DMS114 treated with DMSO at 0.1 percent for 48 hours (cell line): ENCODE results near the gene RBP3.

Source experiments
- DNase-seq: peaks from one replicate; lab custom pipeline; 2025; ENCODE audit not compliant: unreplicated experiment; lab: John Stamatoyannopoulos, UW

Gene RBP3

DNA sequence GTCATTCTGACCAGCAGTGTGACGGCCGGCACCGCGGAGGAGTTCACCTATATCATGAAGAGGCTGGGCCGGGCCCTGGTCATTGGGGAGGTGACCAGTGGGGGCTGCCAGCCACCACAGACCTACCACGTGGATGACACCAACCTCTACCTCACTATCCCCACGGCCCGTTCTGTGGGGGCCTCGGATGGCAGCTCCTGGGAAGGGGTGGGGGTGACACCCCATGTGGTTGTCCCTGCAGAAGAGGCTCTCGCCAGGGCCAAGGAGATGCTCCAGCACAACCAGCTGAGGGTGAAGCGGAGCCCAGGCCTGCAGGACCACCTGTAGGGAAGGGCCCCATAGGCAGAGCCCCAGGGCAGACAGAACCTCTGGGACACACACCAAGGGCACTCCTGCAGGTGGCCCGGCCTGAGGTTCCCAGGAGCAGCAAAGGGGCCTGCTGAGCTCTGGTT lies 9.0 kb downstream of the RBP3 start:
- no peak for DNase-seq

- DNase-seq: no peak
Measured at GRCh38 chr10:47357911-47358310, 9.7 kb downstream of the RBP3 start.

DNA sequence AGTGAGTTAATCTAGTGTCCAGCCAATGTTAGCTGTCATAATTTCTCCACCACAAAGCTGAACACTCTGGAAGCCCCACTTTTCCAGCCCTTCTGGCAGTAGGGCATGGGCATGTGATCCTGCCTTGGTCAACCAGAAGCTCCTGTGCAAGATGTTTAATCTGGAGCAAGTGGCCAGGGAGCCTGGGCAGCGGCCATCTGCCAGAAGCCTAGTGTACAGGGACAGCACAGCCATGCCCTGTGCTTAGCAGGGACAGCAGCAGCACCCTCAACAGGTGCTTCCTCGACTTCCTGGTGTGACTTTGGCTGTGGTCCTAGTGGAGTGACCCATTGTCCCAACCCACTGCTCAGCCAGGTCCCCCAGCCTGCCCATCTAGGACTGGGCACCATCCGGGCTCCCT lies 10.3 kb downstream of the RBP3 start:
- no peak for DNase-seq

- DNase-seq: no peak
Measured at GRCh38 chr10:47359101-47359500, 10.9 kb downstream of the RBP3 start.

- DNase-seq: no peak
Measured at GRCh38 chr10:47359626-47360418, 11.7 kb downstream of the RBP3 start.

GRCh38 chr10:47360419-47361040 lies 12.4 kb downstream of the RBP3 start:
- no peak for DNase-seq

GRCh38 chr10:47361293-47361692 lies 13.1 kb downstream of the RBP3 start:
- no peak for DNase-seq

DNA sequence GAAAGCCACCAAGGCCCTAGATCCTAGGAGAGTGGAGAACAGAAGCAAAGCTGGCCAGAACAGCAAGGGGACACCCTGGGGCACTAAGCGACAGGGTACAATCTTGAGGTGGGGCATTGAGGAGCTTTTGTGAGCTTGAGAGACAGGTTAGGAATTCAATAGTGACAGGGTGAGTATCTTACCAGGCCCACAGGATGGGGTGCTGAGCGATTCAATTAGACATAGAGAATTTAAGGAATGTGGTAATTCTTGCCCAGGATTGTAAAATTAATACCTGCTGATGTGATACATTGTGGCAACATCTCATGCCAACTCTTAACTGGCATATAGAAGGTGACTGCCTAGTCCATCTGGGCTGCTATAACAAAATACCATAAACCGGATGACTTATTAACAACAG lies 14.0 kb downstream of the RBP3 start:
- DNase-seq: no peak

DNA sequence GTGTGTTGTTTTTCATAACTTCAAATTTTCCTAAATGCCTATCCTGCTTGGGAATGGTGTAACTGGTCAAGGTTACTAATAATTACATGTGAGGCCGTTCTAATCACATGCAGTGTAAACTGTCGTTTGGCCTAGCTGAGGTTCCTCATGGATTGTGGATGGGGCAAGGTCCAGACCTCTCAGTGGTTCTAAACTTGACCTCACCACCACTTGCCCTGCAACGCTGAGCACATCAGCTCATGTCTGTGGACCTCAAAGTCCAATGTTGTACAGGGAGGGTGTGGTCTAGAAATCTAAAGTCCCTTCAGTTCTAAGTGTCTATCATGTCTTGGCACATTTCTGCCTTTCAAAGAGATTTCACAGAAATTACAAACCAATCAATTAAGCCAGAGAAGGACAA lies 15.6 kb downstream of the RBP3 start:
- no peak for DNase-seq

GRCh38 chr10:47364366-47364765 lies 16.2 kb downstream of the RBP3 start:
- no peak for DNase-seq

GRCh38 chr10:47364911-47365310 lies 16.7 kb downstream of the RBP3 start:
- DNase-seq: no peak

DNA sequence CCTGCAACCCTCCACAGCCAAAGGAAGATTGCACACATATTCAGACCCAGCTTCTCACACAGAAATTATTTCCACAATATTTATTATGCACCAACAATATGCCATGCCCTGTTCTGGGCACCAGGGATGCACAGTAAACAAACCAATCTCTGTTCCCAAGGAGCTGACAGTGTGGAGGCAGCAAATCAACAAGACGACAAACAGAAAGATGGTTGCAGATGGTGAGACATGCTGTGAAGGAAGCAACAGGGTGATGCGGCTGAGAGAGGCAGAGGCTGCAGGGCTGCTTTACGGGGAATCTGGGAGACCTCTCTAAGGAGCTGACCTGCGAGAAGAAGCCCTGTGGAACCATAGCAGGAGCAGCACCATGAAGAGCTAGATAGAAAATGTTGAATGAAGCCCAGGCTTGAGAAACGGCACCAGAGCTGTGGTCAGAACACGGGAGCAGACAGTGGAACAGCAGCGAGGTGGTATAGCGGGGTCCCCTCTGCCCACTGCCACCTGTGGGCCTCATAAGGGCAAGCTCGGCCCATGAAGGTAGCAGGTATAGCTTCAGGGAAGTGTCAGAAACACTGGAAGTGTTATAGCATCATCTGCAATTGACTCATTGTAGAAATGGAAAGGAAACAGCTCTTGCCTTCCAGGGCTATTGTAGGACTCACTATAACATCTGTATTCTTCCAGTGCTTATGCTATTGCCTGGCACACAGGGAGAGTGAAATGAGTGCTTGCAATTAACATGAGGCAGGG lies 17.4 kb downstream of the RBP3 start:
- DNase-seq: no peak

GRCh38 chr10:47366181-47366631 lies 18.0 kb downstream of the RBP3 start:
- no peak for DNase-seq

GRCh38 chr10:47366731-47367460 lies 18.7 kb downstream of the RBP3 start:
- no peak for DNase-seq

DNA sequence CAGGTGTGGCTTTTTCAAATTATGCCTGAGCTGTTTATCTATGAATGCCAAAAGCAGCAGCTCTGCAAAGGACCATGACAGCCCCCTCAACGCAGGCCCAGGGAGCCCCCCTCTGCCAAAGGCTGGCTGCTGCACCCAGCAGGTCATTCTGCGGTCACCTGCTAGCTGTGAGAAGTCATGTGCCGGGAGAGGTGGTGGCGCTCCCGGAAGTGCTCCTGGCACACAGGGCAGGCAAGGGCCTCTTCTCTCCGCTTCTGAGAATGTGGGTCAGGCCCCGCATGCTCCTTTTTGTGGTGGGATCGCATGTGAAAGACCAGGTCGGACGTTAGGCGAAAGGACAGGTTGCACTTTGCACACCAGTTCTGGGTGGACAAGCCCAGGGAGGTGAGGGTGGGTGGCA lies 19.5 kb downstream of the RBP3 start:
- DNase-seq: no peak

GRCh38 chr10:47368431-47369180 lies 20.4 kb downstream of the RBP3 start:
- DNase-seq: no peak

DNA sequence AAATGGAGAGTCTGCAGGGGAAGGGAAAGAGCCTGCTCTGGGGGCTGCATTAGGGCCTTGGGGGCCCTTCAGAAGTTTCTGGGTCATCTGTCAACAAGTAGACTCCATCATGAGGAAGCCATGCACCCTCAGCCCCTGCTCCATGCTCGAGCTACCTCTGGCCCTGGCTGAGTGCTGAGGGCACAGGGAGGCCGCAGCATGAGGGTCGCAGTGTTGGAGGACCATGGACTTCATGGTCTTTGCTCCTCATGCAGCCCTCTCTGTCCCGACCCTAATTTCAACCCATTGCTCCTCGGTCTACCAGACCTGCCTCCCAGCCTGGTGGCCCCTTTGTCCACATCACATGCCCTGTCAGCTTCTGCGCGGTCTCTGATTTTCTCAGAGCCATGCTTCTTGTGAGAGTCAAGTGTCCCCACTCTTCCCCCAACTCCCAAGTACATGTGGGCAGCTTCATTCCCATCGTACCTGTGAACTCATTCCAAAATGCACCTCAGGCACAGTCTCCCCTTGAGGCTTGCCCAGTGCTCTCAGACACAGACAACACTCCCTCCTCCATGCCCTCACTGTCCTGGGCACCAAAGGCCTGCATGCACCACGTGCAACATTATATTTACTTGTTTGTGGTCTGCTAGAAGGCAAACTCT lies 21.2 kb downstream of the RBP3 start:
- DNase-seq: no peak

GRCh38 chr10:47370015-47370767 lies 22.0 kb downstream of the RBP3 start:
- no peak for DNase-seq

GRCh38 chr10:47370878-47371277 lies 22.7 kb downstream of the RBP3 start:
- DNase-seq: no peak
